CD8-positive, alpha-beta memory T cell (primary cell): ENCODE results near the gene PPP1R13B. TPM values are rescaled to one million over a fixed set of nuclear protein-coding genes. Genes with fewer than 3 reads are reported as not detected.
"Not testable (repeated sequence)": the region's sequence is repeated elsewhere in the genome, so short reads cannot be mapped to it uniquely, and the experiment has no call there.

Experiments used
- CTCF ChIA-PET: fragments of 350-600 bp; sonication (Branson Sonifier 250); formaldehyde crosslinking; loops from one replicate; lab custom pipeline; 2021; ENCODE audit warnings: antibody characterized with exemption; lab: Charles Lee
- POLR2A ChIA-PET: fragments of 350-600 bp; sonication (Branson Sonifier 250); formaldehyde crosslinking; loops from one replicate; lab custom pipeline; 2021; ENCODE audit warnings: antibody characterized with exemption; lab: Charles Lee
- DNase-seq, 5 donors: peaks; one replicate each; pipeline versions ENCODE4 v3.0.0 to v3.0.0-alpha.2; 2020 to 2022; ENCODE audit warnings: mixed read lengths in 1 of 5
- H3K27ac ChIP-seq: one replicate; pipeline ENCODE4 v1.7.0; 2013; ENCODE audit warnings: low read depth, mild to moderate bottlenecking, low read length, moderate library complexity
- H3K27me3 ChIP-seq: 2 replicates; pipeline ENCODE4 v1.7.0; 2013; ENCODE audit warnings: low read length, mild to moderate bottlenecking; ENCODE audit not compliant: insufficient read depth, poor library complexity, severe bottlenecking
- H3K36me3 ChIP-seq: 2 replicates; pipeline ENCODE4 v1.7.0; 2013; ENCODE audit warnings: mild to moderate bottlenecking, low read length, moderate library complexity; ENCODE audit not compliant: insufficient read depth
- H3K4me1 ChIP-seq: 2 replicates; pipeline ENCODE4 v1.7.0; 2013; ENCODE audit warnings: mild to moderate bottlenecking, low read length, moderate library complexity; ENCODE audit not compliant: insufficient read depth
- H3K4me3 ChIP-seq: 2 replicates; pipeline ENCODE4 v1.7.0; 2013; ENCODE audit warnings: mild to moderate bottlenecking, low read length
- H3K9me3 ChIP-seq: 2 replicates; pipeline ENCODE4 v1.7.0; 2013; ENCODE audit warnings: mild to moderate bottlenecking, low read length
- H3K27ac Mint-ChIP-seq, 8 donors: one replicate each; pipeline ENCODE4 v1.8.0; 2020 to 2021; ENCODE audit warnings: mixed read lengths in 8 of 8, mild to moderate bottlenecking in 6 of 8, inconsistent platforms in 3 of 8, moderate library complexity in 3 of 8
- H3K27me3 Mint-ChIP-seq, 2 donors: one replicate each; pipeline ENCODE4 v1.8.0; 2020 to 2021; ENCODE audit warnings: mixed read lengths in 2 of 2, mild to moderate bottlenecking in 1 of 2, moderate library complexity in 1 of 2
- H3K36me3 Mint-ChIP-seq, 3 donors: one replicate each; pipeline ENCODE4 v1.8.0; 2020 to 2021; ENCODE audit warnings: mixed read lengths in 3 of 3, inconsistent platforms in 1 of 3, mild to moderate bottlenecking in 1 of 3
- H3K4me1 Mint-ChIP-seq, 3 donors: one replicate each; pipeline ENCODE4 v1.8.0; 2020 to 2021; ENCODE audit warnings: mixed read lengths in 3 of 3, inconsistent platforms in 1 of 3, mild to moderate bottlenecking in 1 of 3
- H3K4me3 Mint-ChIP-seq, 7 donors: one replicate each; pipeline ENCODE4 v1.8.0; 2020 to 2021; ENCODE audit warnings: mixed read lengths in 7 of 7, mild to moderate bottlenecking in 6 of 7, moderate library complexity in 4 of 7, inconsistent platforms in 2 of 7
- H3K9me3 Mint-ChIP-seq, 5 donors: one replicate each; pipeline ENCODE4 v1.8.0; 2020 to 2022; ENCODE audit warnings: mixed read lengths in 5 of 5, mild to moderate bottlenecking in 3 of 5, moderate library complexity in 2 of 5, inconsistent platforms in 1 of 5
- polyA plus RNA-seq: library from polyadenylated mRNA; unstranded; fragments of 300-500 nt; fragmentation: Illumina TruSeq; gene quantifications from one replicate; pipeline ENCODE4 v1.2.3, GENCODE V29; 2021
- total RNA-seq, 2 experiments: library from RNA; stranded (reverse); gene quantifications; one replicate each; pipeline ENCODE4 v1.2.3, GENCODE V29; 2021

The PPP1R13B gene
- total and polyA plus RNA-seq, 3 experiments from 2014 or later, result 10.4 to 14.4 (median 14.0) TPM

DNA sequence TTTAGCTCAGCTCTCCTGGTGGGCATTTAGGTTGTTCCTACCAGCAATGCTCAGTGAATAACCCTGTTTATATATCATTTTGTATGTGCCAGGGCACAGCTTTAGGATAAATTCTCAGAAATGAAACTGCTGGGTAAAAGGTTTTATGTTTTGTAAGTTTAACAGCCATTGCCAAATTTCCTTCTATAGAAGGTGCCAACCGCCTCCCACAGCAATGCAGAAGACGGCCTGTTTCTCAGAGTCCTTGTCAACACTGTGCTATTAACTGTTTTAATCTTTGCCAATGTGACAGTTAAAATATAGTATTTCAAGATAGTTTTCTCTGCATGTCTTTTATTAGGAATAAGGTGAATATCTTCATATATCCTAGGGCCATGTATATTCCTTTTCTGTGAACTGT lies 65.0 kb downstream of the PPP1R13B start:
- Histone ChIP-seq H3K36me3 (no peaks in the 10 kb centered on the region), H3K27ac (no peak overlapping the region), H3K4me3 (no peak overlapping the region), H3K9me3 (no peaks in the 10 kb centered on the region), H3K4me1 (no peaks in the 10 kb centered on the region), H3K27me3 (no peaks in the 10 kb centered on the region)
- peak overlapping the region in 1 of 8 donors; percentile 50 for H3K27ac Mint-ChIP-seq
- no peak for DNase-seq
- CTCF ChIA-PET, result no interaction called here
- H3K4me1 Mint-ChIP-seq, result no peaks in the 10 kb centered on the region
- POLR2A ChIA-PET, result no interaction called here
- no peaks in the 10 kb centered on the region for H3K27me3 Mint-ChIP-seq
- no peak overlapping the region for H3K4me3 Mint-ChIP-seq
- H3K36me3 Mint-ChIP-seq, result peaks cover 4 to 33% (median 12%) of the 10 kb centered on the region in 3 donors
- H3K9me3 Mint-ChIP-seq, result no peaks in the 10 kb centered on the region

DNA sequence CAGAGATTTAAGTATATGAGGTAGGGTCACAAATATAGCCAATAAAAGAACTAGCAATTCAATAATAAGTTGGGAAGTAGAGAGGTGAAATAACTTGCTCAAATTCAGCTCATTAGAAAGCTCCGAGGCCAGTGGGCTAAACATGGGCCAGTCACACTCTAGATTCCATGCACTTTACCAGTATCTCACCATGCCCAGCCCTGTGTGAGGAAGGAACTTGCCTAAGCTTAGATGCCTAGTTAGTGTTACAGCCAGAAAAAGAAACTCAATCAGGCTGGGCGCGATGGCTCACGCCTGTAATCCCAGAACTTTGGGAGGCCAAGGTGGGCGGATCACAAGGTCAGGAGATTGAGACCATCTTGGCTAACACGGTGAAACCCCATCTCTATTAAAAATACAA lies 71.1 kb downstream of the PPP1R13B start:
- H3K36me3 ChIP-seq, H3K4me1 Mint-ChIP-seq, H3K27me3 Mint-ChIP-seq, H3K9me3 Mint-ChIP-seq, DNase-seq, H3K4me3 ChIP-seq, H3K4me3 Mint-ChIP-seq, H3K9me3 ChIP-seq, H3K27me3 ChIP-seq, POLR2A ChIA-PET, H3K27ac ChIP-seq, CTCF ChIA-PET, H3K4me1 ChIP-seq: not testable (repeated sequence)
- H3K27ac Mint-ChIP-seq, result peak overlapping the region in 1 of 8 donors; percentile 33
- peaks cover 11 to 48% (median 29%) of the 10 kb centered on the region in 3 donors for H3K36me3 Mint-ChIP-seq

GRCh38 chr14:103775506-103775905 lies 71.9 kb downstream of the PPP1R13B start:
- Mint-ChIP-seq H3K36me3 (peaks cover 15 to 48% (median 26%) of the 10 kb centered on the region in 3 donors), H3K4me1 (no peaks in the 10 kb centered on the region), H3K9me3 (no peaks in the 10 kb centered on the region), H3K27me3 (no peaks in the 10 kb centered on the region), H3K27ac (no peak overlapping the region), H3K4me3 (no peak overlapping the region)
- Histone ChIP-seq H3K27me3 (no peaks in the 10 kb centered on the region), H3K9me3 (no peaks in the 10 kb centered on the region), H3K36me3 (no peaks in the 10 kb centered on the region), H3K4me1 (no peaks in the 10 kb centered on the region), H3K4me3 (no peak overlapping the region), H3K27ac (no peak overlapping the region)
- no peak for DNase-seq
- ChIA-PET POLR2A (no interaction called here), CTCF (no interaction called here)

DNA sequence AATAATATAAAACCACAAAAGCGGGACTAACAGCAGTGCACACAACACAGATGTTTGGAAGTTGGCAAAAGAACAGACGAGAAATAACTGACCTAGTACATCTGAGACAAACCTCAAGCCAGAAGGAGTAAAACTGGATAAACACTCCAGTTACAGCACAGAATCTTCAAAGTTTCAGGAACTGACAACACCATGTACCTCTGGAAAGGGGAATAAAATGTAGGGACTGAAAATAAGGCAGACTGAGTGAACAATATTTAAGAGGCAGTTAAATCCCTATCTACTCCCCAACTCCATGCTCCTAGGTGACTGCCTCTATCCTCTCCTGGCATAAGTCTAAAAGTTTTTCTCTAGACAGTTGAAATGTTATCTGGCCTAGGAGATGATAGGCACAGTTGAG lies 73.9 kb downstream of the PPP1R13B start:
- POLR2A ChIA-PET, result no interaction called here
- Histone ChIP-seq H3K27me3 (no peaks in the 10 kb centered on the region), H3K27ac (no peak overlapping the region), H3K4me3 (no peak overlapping the region), H3K36me3 (no peaks in the 10 kb centered on the region), H3K4me1 (no peaks in the 10 kb centered on the region), H3K9me3 (no peaks in the 10 kb centered on the region)
- no peak overlapping the region for H3K4me3 Mint-ChIP-seq
- CTCF ChIA-PET, result no interaction called here
- DNase-seq, result no peak
- no peaks in the 10 kb centered on the region for H3K9me3 Mint-ChIP-seq
- peaks cover 13 to 44% (median 24%) of the 10 kb centered on the region in 3 donors for H3K36me3 Mint-ChIP-seq
- no peaks in the 10 kb centered on the region for H3K27me3 Mint-ChIP-seq
- no peak overlapping the region for H3K27ac Mint-ChIP-seq
- no peaks in the 10 kb centered on the region for H3K4me1 Mint-ChIP-seq

- Histone ChIP-seq H3K27ac (no peak overlapping the region), H3K36me3 (no peaks in the 10 kb centered on the region), H3K4me1 (no peaks in the 10 kb centered on the region), H3K9me3 (no peaks in the 10 kb centered on the region), H3K27me3 (no peaks in the 10 kb centered on the region), H3K4me3 (no peak overlapping the region)
- CTCF ChIA-PET, result no interaction called here
- no peak overlapping the region for H3K27ac Mint-ChIP-seq
- H3K27me3 Mint-ChIP-seq, result no peaks in the 10 kb centered on the region
- H3K9me3 Mint-ChIP-seq, result peaks cover 0 to 3% (median 0%) of the 10 kb centered on the region in 5 donors
- no peaks in the 10 kb centered on the region for H3K4me1 Mint-ChIP-seq
- H3K4me3 Mint-ChIP-seq, result no peak overlapping the region
- POLR2A ChIA-PET, result no interaction called here
- no peak for DNase-seq
- H3K36me3 Mint-ChIP-seq, result peaks cover 12 to 41% (median 24%) of the 10 kb centered on the region in 3 donors
Observed at GRCh38 chr14:103772078-103772712, 75.2 kb downstream of the PPP1R13B start.

DNA sequence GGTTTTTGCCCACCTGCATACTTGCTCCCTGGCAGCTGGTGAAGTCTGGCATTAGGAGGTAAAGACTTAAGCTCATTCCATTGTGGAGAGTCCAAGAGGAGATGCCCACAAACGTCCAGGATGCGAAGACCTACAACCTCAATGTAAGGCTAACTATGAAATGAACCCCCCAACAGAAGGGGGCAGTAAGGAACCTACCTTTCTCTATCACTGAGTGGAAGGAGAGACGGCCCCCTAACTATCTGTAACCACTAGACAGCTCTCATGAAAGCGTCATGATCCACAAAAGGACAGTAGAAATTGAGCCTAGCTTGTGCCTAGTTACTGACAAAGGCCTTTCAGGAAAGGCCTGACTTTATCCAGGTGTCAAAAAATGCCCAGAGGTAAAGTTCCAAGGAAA lies 76.5 kb downstream of the PPP1R13B start:
- H3K27ac ChIP-seq, result no peak overlapping the region
- H3K27me3 ChIP-seq, result no peaks in the 10 kb centered on the region
- POLR2A ChIA-PET, result no interaction called here
- Mint-ChIP-seq H3K27ac (no peak overlapping the region), H3K27me3 (no peaks in the 10 kb centered on the region), H3K4me1 (no peaks in the 10 kb centered on the region), H3K9me3 (peaks cover 0 to 3% (median 0%) of the 10 kb centered on the region in 5 donors), H3K36me3 (peaks cover 12 to 39% (median 23%) of the 10 kb centered on the region in 3 donors), H3K4me3 (no peak overlapping the region)
- DNase-seq, result no peak
- H3K36me3 ChIP-seq, result no peaks in the 10 kb centered on the region
- no peaks in the 10 kb centered on the region for H3K4me1 ChIP-seq
- no peak overlapping the region for H3K4me3 ChIP-seq
- no peaks in the 10 kb centered on the region for H3K9me3 ChIP-seq
- CTCF ChIA-PET, result interaction anchor here (1.3 kb wide), 1 partner anchor 38 kb away, joined by 3 read pairs; no protein-coding TSS in a partner anchor

- Mint-ChIP-seq H3K36me3 (peaks cover 13 to 35% (median 21%) of the 10 kb centered on the region in 3 donors), H3K4me1 (peaks cover 0 to 1% (median under 1%) of the 10 kb centered on the region in 3 donors), H3K9me3 (peaks cover 0 to 3% (median 0%) of the 10 kb centered on the region in 5 donors), H3K27ac (no peak overlapping the region), H3K27me3 (no peaks in the 10 kb centered on the region), H3K4me3 (no peak overlapping the region)
- Histone ChIP-seq H3K4me1 (no peaks in the 10 kb centered on the region), H3K27me3 (no peaks in the 10 kb centered on the region), H3K36me3 (no peaks in the 10 kb centered on the region), H3K27ac (no peak overlapping the region), H3K9me3 (no peaks in the 10 kb centered on the region), H3K4me3 (no peak overlapping the region)
- POLR2A ChIA-PET, result no interaction called here
- CTCF ChIA-PET, result interaction anchor here (1.3 kb wide), 1 partner anchor 38 kb away, joined by 3 read pairs; no protein-coding TSS in a partner anchor
- no peak for DNase-seq
Observed at GRCh38 chr14:103770500-103770899, 76.9 kb downstream of the PPP1R13B start.

DNA sequence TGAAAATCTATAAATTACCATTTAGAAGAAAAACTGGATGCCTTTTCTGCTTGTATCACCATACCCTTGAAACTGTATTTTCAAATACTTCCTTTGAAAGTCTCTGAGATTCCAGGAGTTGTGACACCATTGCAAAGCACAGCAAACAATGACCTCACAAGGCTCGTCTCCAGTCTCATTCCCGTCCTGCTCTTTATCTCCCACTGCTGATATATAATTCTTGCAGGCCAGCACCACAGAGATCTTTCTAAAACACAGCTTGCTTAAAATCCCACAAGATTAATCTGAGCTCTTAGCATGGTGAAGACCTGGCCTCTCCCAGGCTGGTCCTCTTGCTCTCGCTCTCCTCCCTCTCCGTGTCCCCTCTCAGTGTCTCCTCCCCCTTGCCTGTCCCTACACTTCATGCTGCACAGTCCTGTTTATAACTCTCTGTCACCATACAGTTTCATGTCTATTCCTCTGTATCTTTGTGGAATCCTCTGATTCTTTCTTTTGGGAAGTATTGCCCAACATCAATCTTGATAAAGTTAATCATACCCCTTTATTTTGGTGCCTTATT lies 80.0 kb downstream of the PPP1R13B start:
- H3K27me3 Mint-ChIP-seq, result no peaks in the 10 kb centered on the region
- Histone ChIP-seq H3K27ac (no peak overlapping the region), H3K36me3 (peaks cover 7% of the 10 kb centered on the region), H3K4me3 (no peak overlapping the region), H3K9me3 (no peaks in the 10 kb centered on the region), H3K27me3 (no peaks in the 10 kb centered on the region), H3K4me1 (no peaks in the 10 kb centered on the region)
- ChIA-PET CTCF (no interaction called here), POLR2A (no interaction called here)
- H3K36me3 Mint-ChIP-seq, result peaks cover 16 to 28% (median 17%) of the 10 kb centered on the region in 3 donors
- H3K27ac Mint-ChIP-seq, result peak overlapping the region in 2 of 8 donors; percentile 15 to 24
- peaks cover 9 to 10% (median 10%) of the 10 kb centered on the region in 3 donors for H3K4me1 Mint-ChIP-seq
- peaks cover 0 to 3% (median 0%) of the 10 kb centered on the region in 5 donors for H3K9me3 Mint-ChIP-seq
- no peak for DNase-seq
- H3K4me3 Mint-ChIP-seq, result no peak overlapping the region
